GM12801 (cell line): ENCODE measurements around the gene TNFRSF8.

Experiments used
- TF ChIP-seq, protein P1 (sequence below): IDR thresholded peaks from one replicate; pipeline ENCODE4 v1.5.1; 2011; ENCODE audit warnings: control low read depth; ENCODE audit not compliant: insufficient read length; ENCODE audit errors: extremely low read depth

The TNFRSF8 gene

DNA sequence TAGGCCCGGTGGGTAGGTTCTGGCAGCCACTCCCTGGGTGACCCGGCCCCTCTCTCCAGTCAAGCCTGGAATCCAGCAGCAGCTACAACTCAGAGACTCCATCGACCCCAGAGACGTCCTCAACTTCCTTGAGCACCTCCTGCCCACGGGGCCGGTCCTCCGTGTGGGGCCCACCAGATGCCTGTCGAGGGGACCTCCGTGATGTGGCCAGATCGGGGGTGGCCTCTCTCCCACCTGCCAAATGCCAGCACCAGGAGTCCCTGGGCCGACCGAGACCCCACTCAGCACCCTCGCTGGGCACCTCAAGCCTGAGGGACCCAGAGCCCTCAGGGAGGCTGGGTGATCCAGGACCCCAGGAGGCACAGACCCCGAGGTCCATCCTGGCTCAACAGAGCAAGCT, 41.1 kb upstream of the TNFRSF8 start:
- TF ChIP-seq, protein P1, sequence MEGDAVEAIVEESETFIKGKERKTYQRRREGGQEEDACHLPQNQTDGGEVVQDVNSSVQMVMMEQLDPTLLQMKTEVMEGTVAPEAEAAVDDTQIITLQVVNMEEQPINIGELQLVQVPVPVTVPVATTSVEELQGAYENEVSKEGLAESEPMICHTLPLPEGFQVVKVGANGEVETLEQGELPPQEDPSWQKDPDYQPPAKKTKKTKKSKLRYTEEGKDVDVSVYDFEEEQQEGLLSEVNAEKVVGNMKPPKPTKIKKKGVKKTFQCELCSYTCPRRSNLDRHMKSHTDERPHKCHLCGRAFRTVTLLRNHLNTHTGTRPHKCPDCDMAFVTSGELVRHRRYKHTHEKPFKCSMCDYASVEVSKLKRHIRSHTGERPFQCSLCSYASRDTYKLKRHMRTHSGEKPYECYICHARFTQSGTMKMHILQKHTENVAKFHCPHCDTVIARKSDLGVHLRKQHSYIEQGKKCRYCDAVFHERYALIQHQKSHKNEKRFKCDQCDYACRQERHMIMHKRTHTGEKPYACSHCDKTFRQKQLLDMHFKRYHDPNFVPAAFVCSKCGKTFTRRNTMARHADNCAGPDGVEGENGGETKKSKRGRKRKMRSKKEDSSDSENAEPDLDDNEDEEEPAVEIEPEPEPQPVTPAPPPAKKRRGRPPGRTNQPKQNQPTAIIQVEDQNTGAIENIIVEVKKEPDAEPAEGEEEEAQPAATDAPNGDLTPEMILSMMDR, result no peak

DNA sequence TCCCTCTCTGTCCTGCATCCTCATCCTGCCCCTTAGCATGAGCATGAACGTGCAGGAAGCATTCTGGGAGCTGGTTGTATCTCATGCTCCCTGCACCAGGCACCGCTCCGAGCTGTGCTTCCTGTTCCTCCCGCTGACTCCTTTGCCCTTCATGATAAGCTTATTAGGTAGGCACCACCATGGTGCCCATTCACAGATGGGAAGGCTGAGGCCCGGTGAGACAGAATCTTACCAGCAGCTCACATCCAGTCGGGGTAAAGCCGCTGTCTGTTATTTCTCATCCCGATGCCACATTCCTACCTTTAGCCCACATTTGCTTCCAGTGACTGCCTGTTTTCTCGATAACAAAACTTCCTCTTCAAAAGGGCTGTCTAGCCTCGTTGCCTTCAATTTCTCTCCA, 36.5 kb upstream of the TNFRSF8 start:
- TF ChIP-seq, protein P1, result no peak

DNA sequence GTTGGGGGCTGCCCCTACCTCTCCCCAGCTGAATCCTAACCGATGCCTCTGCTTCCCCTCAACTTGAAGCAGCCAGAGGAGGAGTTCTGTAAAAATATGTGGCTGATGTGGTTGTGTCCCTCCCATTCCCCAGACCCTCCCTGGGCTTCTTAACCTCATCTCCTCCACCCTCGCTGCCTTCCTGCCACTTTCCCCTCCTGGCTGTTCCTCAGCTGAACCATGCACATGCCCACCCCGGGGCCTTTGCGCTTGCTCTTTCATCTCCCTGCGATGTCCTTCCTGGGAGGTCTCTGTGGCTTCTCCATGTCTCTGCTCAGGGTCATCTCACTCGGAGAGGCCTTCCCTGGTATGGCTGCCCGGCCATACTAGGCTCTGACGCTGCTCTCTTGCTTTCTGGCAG, 34.9 kb upstream of the TNFRSF8 start:
- TF ChIP-seq, protein P1, result no peak

DNA sequence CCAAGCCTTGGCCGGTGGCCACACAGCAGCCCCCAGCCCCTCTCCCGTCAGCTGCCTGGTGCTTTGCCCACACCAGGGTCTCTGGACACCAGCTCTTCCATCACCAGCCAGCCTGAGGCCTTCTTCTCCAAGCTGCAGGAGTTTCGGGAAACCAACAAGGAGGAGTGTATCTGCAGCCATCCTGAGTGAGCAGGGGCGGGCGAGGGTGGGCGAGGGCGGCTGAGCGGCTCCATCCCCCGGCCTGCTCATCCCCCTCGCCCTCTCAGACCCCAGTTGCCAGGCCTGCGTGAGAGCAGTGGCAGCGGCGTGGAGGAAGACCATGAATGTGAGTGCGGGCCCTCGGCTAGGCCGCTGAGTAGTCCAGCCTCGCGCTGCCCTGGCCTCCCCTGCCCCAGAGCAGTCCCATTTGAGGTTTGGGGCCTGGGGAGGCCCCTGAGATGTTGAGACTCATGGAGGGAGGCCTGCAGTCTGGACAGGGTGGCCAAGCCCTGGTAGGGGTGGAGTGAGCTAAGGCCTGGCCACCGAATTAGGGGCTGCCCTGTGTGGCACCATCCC, 34.1 kb upstream of the TNFRSF8 start:
- TF ChIP-seq, protein P1, result no peak

DNA sequence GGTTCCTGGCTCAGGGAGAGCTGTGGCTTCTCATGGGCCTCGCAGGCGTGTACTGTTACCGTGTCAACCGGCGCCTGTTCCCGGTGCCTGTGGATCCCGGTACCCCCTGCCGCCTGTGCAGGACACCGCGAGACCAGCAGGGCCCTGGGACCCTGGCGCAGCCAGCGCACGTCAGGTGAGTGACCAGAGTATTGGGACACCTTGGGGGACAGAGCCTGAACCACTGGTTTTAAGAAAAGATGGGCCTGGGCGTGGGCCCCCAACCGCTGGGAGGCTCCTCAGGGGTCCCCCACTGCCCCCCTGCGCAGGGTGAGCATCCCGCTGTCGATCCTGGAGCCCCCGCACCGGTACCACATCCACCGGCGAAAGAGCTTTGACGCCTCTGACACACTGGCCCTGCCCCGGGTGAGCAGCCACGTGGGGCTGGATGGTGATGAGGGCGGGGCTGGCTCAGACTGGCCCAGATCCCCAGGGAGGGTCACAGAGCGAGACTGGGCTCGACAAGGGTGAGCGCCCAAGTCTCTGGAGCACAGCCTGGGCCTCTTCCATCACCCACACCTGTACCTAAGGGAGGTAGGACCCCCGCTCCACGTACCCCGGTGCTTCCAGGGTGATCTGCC, 33.3 kb upstream of the TNFRSF8 start:
- TF ChIP-seq, protein P1, result no peak

DNA sequence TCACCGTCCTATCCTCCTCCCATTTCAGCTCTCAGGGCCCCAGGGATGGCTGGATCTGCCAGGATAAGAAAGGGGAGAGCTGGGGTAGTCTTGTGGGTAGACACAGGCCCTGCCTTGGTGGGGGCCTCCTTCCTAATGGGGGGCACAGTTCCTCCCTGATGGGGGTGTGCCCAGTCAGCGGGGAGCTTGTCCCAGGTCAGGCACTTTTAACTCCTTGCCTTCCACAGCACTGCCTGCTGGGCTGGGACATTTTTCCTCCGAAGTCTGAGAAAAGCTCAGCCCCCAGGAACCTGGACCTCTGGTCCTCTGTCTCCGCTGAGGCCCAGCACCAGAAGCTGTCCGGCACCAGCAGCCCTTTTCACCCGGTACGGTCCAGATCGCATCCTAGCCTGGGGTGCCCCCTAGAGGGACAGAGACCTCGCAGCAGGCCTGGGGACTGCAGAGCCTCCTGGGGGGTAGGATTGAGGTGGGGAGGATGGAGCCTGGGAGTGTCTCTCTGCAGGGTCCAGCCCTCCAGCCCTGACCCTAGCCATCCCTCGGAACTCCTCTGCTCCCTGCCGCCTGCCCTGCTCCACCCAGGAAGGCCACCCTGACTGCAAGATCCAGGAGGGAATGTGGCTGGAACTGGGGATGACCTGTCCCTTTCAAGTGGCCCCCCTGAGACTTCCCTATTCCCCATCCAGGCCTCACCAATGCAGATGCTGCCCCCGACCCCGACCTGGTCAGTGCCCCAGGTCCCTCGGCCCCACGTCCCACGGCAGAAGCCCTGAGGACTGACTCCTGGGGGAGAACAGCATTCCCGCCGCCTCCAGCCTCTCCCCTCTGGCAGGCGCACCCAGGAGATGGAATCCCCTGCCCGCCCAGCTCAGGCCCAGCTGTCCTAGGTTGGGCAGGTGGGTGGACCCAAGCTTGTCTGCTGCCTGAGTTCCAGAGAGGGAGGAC, 31.8 kb upstream of the TNFRSF8 start:
- TF ChIP-seq, protein P1, result no peak

DNA sequence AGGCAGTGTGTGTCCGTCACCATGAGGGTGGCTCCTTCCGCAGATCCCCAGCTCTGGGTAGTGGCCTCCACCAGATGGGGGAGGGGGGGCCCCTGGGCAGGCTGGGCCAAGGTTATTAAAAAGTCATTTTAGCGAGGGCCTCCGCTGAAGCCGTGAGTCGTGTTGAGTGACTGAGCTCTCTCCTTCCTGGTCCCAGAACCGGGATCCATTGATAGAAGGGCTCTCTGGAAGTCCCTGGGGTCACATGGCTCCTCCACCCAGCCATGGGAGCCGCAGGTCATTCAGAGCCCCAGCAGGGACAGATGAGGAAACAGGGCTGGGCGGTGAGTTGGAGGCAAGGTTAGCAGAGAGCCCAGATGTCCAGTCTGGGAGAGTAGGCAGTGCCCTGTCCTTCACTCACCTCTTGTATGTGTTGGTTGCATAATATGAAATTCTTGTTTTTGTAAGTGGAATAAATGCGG, 30.9 kb upstream of the TNFRSF8 start:
- TF ChIP-seq, protein P1, result no peak
